SK-N-MC (cell line): Measurements from ENCODE around the gene KDM1B.

ENCODE experiments used
- EZH2 ChIP-seq: fragments of 200-600 bp; sonication (generic); IDR thresholded peaks from one replicate; pipeline ENCODE4 v1.6.1; 2017; ENCODE audit warnings: antibody characterized with exemption
- FOXP2 ChIP-seq: optimal IDR thresholded peaks from 2 replicates; pipeline ENCODE3; 2011; ENCODE audit warnings: mild to moderate bottlenecking, moderate library complexity; ENCODE audit not compliant: insufficient read depth; ENCODE audit errors: extremely low read length, control extremely low read depth
- POLR2AphosphoS5 ChIP-seq: IDR thresholded peaks from 2 replicates; pipeline ENCODE4 v1.6.1; 2012; ENCODE audit warnings: mild to moderate bottlenecking, low read depth, low read length, borderline replicate concordance

DNA sequence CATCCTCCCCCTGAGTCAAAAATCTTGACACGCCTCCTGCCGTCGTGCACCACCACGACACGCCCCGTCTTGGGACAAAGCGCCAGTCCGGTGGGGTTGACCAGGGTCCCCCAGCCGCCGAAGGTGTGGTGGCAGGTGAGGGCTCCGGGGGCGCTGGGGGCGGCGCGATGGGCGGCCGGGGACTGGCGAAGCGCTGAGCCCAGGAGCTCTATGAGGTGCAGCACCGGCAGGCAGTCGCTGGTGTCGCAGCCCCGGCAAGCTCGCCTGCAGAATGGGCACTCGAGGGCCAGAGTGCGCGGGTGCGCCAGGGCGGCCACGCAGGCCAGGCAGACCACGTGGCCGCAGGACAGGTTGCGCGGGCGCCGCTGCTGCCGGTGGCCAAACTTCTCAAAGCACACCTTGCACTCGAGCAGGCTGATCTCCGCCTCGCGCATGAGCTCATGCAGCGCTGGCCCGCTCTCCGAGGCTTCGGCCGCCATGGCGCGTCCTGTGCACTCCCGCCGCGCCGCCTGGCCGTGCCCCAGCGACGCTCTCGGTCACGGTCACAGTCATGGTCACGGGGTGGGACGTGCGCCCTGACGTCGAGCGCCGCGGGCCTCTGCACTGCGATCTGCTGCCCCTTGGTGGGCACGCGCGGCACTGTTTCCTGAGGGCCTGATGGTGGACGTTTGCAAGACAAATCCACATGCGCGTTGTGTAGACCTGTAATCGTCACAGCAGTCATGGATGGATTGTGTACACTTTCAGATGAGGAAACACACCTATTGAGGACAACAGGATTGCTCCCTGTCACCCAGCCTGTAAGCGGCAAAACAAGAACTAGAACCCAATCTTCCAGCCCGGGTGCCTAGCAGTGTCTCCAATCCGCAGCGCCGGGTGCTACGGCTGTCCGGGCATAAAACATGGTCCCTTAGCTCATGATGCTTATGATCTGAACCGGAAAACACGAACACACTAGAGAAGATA is 32.8 kb upstream of the KDM1B start, which contains the start of gene NHLRC1:
- TF ChIP-seq EZH2 (no peak), POLR2AphosphoS5 (peak; percentile 77; the same call in 1 of the 2 replicates), FOXP2 (peak; percentile 58)
